Aorta (tissue), 5 donors: Measurements from ENCODE around the gene HM13. TPM values are rescaled to one million over a fixed set of nuclear protein-coding genes. Genes with fewer than 3 reads are reported as not detected.
A peak's percentile ranks its signal among the peaks of the same experiment; 100 is the strongest.
"Not testable (repeated sequence)": the region's sequence is repeated elsewhere in the genome, so short reads cannot be mapped to it uniquely, and the experiment has no call there.

Source experiments
- ATAC-seq: fragments of 200-7000 bp; cut with Tn5 transposase; one replicate; pipeline ENCODE4 v1.9.1; 2022; ENCODE audit warnings: moderate library complexity; ENCODE audit not compliant: low FRiP score
- DNase-seq, 2 donors: peaks; one replicate each; pipeline ENCODE4 v3.0.0-alpha.2; 2020
- H3K27ac ChIP-seq, 2 donors: one replicate each; pipeline ENCODE4 v1.5.1; 2013; ENCODE audit warnings: low read length in 2 of 2, mild to moderate bottlenecking in 2 of 2, moderate library complexity in 2 of 2, control low read depth in 1 of 2, inconsistent platforms in 1 of 2, low read depth in 1 of 2
- H3K27me3 ChIP-seq, 2 donors: one replicate each; pipeline ENCODE4 v1.6.1; 2013; ENCODE audit warnings: control low read depth in 1 of 2, low read length in 1 of 2, mild to moderate bottlenecking in 1 of 2, moderate library complexity in 1 of 2; ENCODE audit not compliant: insufficient read depth in 2 of 2, control insufficient read depth in 1 of 2
- H3K36me3 ChIP-seq, 2 donors: one replicate each; pipeline ENCODE4 v1.6.1; 2013; ENCODE audit warnings: control low read depth in 1 of 2, low read length in 1 of 2, mild to moderate bottlenecking in 1 of 2; ENCODE audit not compliant: insufficient read depth in 2 of 2, control insufficient read depth in 1 of 2
- H3K4me1 ChIP-seq, 2 donors: one replicate each; pipeline ENCODE4 v1.6.1; 2013; ENCODE audit warnings: low read length in 2 of 2, control low read depth in 1 of 2, mild to moderate bottlenecking in 1 of 2, moderate library complexity in 1 of 2; ENCODE audit not compliant: insufficient read depth in 2 of 2, control insufficient read depth in 1 of 2
- H3K4me3 ChIP-seq, 2 donors: one replicate each; pipeline ENCODE4 v1.5.1; 2013; ENCODE audit warnings: low read length in 2 of 2, control low read depth in 1 of 2, mild to moderate bottlenecking in 1 of 2
- H3K9me3 ChIP-seq: one replicate; pipeline ENCODE4 v1.6.1; 2013; ENCODE audit warnings: mild to moderate bottlenecking, low read length; ENCODE audit not compliant: control insufficient read depth
- WGBS, 2 donors: extraction: QIAGEN DNeasy Blood & Tissue Kit; methylation state at CpG; one replicate each; pipeline ENCODE4 v1.1.7; 2013; 5-methylcytosine and 5-hydroxymethylcytosine counted together
- intact Hi-C, 2 donors: fragments of 100-400 bp; cut with DNase I; formaldehyde crosslinking; loops; one replicate each; pipeline versions ENCODE4 v1.14.2 to v1.15.0; 2022
- polyA plus RNA-seq, 2 donors: library from polyadenylated mRNA; stranded (reverse); fragments of 200-250 nt; gene quantifications; one replicate each; pipeline ENCODE4 v1.2.3, GENCODE V29; 2013
- total RNA-seq, 2 donors: library from RNA; stranded (reverse); fragmentation: NEBNext Ultra II Directional; extraction: Animal tissue kit (Norgen Biotek cat#: 25700); gene quantifications; one replicate each; pipeline ENCODE4 v1.2.1, GENCODE V29; 2021
- donor health status: healthy with polysubstance abuse.
- donor health status: Bipolar disorder and iron deficiency.
- donor health status: DM: no; HTN: no; CAD: no.
- donor health status: DM: no; HTN: no; CAD: no.
- donor health status: DM: yes; HTN: yes; CAD: no.

The HM13 gene
- total and polyA plus RNA-seq, 4 donors: 41.8 to 139 (median 122) TPM

DNA sequence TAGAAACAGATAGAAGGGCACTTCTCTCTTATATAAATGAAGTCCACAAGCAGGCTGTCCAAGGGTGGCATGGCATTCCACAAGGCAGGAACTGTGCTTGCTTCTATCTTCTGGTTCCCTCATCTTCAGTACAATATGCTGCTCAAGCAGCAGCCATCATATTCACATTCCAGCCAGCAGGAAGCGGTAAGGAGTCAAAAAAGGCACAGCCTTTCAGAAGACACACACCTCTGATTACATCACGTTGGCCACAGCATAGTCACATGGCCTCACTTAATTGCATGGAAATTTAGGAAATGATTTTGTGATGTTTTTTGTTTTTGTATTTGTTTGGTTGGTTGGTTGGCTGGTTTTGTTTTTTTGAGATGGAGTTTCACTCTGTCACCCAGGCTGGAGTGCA, 20.1 kb upstream of the HM13 start:
- Histone ChIP-seq H3K4me1 (peaks cover 0 to 4% of the 10 kb centered on the region in 2 donors), H3K4me3 (no peak overlapping the region), H3K27me3 (no peaks in the 10 kb centered on the region), H3K36me3 (no peaks in the 10 kb centered on the region), H3K9me3 (no peaks in the 10 kb centered on the region), H3K27ac (no peak overlapping the region)
- intact Hi-C loops: no loop called here
- ATAC-seq (no peak), DNase-seq (no peak)
- WGBS, 2 donors: 53 to 63% methylated on average over 2 of the region's 2 CpGs

DNA sequence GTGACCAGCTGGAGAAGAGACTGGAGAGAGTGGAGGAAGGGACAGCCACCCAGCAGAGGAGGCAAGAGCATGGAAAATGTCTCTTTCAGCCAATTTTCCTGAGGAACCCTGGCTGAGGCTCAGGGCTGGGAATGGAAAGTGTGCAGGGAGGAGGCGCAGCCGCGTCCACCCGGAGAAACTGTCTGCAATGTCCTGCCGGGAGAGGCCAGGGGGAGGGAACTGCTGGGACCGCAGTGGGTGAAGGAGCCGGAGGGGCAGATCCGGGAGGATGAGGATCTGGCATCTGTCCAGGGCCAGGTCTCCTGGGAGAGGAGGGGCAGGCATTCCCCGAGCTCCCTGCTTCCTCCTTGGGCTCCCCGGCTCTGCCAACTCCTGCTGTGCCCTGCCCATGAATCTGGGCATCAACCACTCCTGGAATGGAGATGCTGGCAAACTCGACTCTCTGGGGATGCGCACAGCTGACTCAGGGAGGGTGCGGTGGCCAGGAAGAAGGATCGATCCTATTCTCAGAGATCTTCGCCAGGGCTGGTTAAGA, 17.4 kb upstream of the HM13 start:
- intact Hi-C loops: no loop called here
- DNase-seq: peak; percentile 94 to 95
- H3K4me1 ChIP-seq: peaks cover 0 to 4% of the 10 kb centered on the region in 2 donors
- H3K36me3 ChIP-seq: no peaks in the 10 kb centered on the region
- no peaks in the 10 kb centered on the region for H3K9me3 ChIP-seq
- ATAC-seq: peak; percentile 93
- H3K27me3 ChIP-seq: no peaks in the 10 kb centered on the region
- peak overlapping the region in 1 of 2 donors; percentile 83 for H3K27ac ChIP-seq
- peak overlapping the region in 1 of 2 donors; percentile 31 for H3K4me3 ChIP-seq
- 0 to 3% methylated on average over 15 of the region's 15 CpGs for WGBS, 2 donors

DNA sequence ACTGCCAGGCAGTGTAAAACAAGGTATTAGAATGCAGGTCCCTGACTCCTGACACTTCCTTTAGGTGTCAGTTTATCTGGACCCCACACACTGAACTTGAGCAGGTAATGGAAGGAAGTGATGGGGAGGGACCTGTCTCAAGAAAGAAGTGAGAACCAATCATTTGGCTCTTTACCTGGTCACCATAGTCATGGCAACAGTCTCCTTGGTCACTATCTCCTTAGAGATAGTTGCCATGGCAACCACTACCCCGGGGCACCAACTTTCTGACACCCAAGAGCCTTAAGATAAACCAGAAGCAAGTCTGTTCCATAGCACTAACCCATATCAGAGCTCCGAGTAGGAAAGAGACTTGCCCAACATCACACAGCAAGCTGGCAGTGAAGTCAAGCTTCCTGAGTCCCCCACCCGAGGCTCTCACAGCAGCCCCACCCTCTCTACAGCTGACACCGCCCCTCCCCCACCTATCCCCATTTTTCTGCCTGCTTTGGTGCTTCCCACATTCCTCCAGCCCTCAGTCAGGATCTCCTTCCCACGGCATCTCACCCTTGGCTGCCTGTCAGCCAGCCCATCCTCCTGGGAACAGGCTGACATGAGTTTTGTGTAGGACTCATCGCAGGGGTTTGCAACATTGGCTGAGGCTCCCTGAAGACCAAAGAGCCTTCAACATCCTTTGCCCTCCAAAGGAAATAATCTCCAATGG, 16.3 kb upstream of the HM13 start:
- Histone ChIP-seq H3K4me1 (peaks cover 0 to 4% of the 10 kb centered on the region in 2 donors), H3K27me3 (no peaks in the 10 kb centered on the region), H3K9me3 (no peaks in the 10 kb centered on the region), H3K27ac (no peak overlapping the region), H3K4me3 (no peak overlapping the region), H3K36me3 (no peaks in the 10 kb centered on the region)
- DNase-seq (peak; percentile 59 to 87), ATAC-seq (no peak)
- 14 to 25% methylated on average over 6 of the region's 6 CpGs for WGBS, 2 donors
- intact Hi-C loops: no loop called here

DNA sequence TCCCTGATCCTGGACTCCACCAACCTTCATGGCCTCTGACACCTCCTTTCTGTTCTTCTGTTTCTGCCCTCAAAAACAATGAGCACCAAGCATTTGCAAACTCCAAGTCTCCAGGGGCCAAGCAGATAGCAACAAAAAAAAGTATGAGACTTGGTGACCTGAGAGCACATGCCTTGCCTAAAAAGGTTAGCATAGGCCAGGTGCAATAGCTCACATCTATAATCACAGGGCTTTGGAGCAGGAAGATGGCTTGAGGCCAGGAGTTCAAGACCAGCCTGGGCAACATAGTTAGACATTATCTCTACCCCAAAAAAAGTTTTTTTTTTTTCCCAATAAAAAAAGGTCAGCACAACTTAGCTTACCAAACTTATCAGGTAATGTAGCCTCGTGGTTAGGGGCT, 13.7 kb upstream of the HM13 start:
- Histone ChIP-seq H3K27me3 (no peaks in the 10 kb centered on the region), H3K36me3 (no peaks in the 10 kb centered on the region), H3K27ac (no peak overlapping the region), H3K9me3 (no peaks in the 10 kb centered on the region), H3K4me3 (no peak overlapping the region), H3K4me1 (peaks cover 0 to 4% of the 10 kb centered on the region in 2 donors)
- WGBS, 2 donors: 87 to 94% methylated on average over 1 of the region's 1 CpG
- intact Hi-C loops: no loop called here
- no peak for ATAC-seq
- no peak for DNase-seq

DNA sequence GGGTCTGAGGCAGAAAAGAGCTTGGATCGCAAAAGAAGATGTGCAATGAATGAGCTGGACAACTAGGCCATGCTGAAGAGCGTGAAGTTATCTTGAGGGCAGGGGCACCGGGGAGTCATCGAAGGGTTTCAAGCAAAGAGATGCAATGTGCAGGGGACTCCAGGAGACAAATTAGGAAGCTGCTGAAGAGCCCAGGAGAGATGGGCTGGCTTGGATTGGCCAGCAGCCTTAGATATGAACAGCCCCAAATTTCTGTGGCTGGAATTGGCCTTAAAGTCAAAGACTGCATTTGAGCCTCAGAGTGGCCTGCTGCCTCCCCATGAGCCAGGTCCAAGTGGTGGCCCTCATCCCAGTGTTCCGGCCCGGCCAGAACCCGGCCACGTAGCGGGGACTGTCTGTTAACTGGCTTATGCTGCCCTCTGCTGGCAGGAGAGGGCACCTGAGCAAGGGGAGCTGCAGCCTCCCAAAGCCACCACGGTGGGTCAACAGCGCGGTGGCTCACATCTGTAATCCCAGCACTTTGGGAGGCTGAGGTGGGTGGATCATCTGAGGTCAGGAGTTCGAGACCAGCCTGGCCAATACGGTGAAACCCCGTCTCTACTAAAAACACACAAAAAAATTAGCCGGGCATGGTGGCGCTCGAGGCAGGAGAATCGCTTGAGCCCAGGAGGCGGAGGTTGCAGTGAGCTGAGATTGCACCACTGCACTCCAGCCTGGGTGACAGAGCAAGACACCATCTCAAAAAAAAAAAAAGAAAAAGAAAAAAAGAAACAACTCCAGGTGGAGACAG, 11.2 kb upstream of the HM13 start:
- H3K4me1 ChIP-seq, H3K4me3 ChIP-seq, H3K9me3 ChIP-seq, H3K36me3 ChIP-seq, H3K27ac ChIP-seq, H3K27me3 ChIP-seq: not testable (repeated sequence)
- intact Hi-C loops: loop anchor here (2.0 kb wide), 1 partner anchor 42 kb away; no protein-coding TSS in a partner anchor
- peak; percentile 98 for ATAC-seq
- 29 to 32% methylated on average over 20 of the region's 20 CpGs for WGBS, 2 donors
- peak; percentile 94 to 96 for DNase-seq

DNA sequence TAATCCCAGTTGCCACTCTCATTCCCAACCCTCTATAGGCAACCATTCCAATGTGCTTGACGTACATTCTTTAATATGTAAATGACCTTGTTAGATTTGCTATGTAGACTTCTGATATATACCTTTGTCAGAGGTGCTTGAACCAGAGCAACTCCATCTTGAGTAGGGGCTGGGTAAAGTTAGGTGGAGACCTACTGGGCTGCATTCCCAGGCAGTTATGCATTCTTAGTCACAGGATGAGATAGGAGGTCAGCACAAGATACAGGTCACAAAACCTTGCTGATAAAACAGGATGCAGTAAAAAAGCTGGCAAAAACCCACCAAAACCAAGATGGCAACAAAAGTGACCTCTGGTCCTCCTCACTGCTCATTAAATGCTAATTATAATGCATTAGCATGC, 8.3 kb upstream of the HM13 start:
- Histone ChIP-seq H3K9me3 (no peaks in the 10 kb centered on the region), H3K36me3 (no peaks in the 10 kb centered on the region), H3K4me3 (no peak overlapping the region), H3K4me1 (no peaks in the 10 kb centered on the region), H3K27ac (no peak overlapping the region), H3K27me3 (no peaks in the 10 kb centered on the region)
- 86 to 93% methylated on average over 1 of the region's 1 CpG for WGBS, 2 donors
- DNase-seq: no peak
- no peak for ATAC-seq
- intact Hi-C loops: no loop called here

DNA sequence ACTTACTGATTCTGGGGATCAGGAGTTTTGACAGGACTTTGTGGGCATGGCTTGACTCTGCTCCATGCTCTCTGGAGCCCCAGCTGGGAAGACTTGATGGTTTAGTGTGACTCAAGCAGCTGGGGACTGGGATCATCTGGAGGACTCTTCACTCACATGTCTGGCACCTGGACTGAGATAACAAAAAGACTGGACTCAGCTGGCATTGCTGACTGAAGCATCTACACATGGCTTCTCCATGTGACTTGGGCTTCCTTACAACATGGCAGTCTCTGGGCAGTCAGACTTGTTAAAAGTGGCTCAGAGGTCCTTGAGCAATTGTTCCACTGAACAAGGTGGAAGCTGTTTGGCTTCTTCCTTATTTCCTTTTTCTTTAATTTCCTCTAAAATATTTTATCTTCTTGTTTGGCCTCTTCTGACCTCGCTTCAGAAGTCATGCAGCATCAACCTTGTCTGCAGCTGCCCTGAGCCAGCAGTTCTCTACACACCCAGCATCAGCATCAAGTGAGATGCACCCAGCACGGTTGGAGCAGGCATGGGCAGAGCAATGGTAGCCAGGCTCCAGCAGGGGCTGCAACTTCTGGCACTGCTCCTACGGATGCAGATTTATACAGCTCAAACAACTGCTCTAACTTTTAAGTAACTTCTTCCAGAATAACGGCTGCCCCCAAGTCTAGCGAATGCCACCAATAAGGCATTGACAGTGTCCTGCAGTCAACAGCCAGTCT, 5.6 kb upstream of the HM13 start:
- intact Hi-C loops: no loop called here
- H3K27me3 ChIP-seq: no peaks in the 10 kb centered on the region
- H3K4me3 ChIP-seq: no peak overlapping the region
- WGBS, 2 donors: 78 to 86% methylated on average over 5 of the region's 5 CpGs
- no peaks in the 10 kb centered on the region for H3K36me3 ChIP-seq
- no peaks in the 10 kb centered on the region for H3K4me1 ChIP-seq
- no peak overlapping the region for H3K27ac ChIP-seq
- DNase-seq (no peak), ATAC-seq (no peak)
- H3K9me3 ChIP-seq: no peaks in the 10 kb centered on the region

DNA sequence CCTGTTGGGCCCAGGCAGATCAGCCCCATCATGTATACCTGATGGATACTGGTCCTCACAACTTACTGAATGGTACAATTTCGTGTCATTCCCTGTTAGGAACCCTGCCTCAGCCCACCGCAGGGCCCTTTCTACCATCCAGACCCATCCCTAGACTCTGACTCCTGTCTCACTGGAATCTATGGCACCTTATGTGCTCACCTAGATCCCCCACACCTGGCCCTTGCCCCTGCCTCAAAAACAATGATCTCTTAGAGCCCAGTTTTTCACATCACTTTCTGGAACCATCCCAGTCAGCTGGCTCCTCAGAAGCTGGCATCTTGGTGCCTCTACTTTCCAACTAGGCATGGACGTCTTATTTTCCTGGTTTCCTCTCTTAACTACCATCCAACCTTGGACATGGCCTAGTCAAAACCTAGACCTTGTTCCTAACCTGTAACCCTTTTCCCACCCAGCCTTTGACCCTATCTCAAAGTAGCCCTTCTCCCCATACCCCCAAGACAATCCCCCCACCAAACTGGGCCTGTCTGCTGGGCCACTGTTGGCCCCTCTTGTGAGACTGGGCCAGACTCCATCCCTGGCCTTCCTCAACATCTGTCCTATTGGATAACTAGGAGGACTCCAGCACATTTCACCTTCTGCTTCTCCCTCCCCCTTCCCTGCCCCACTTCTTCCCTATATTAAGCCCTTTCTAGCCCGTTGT, 981 bp downstream of the HM13 start:
- H3K4me1 ChIP-seq: peaks cover 3 to 4% of the 10 kb centered on the region in 2 donors
- H3K27me3 ChIP-seq: no peaks in the 10 kb centered on the region
- no peaks in the 10 kb centered on the region for H3K9me3 ChIP-seq
- no peak for ATAC-seq
- peak in 1 of 2 donors; percentile 10 for DNase-seq
- peak overlapping the region; percentile 38 to 67 for H3K4me3 ChIP-seq
- no peaks in the 10 kb centered on the region for H3K36me3 ChIP-seq
- no peak overlapping the region for H3K27ac ChIP-seq
- intact Hi-C loops: no loop called here
- 6 to 7% methylated on average over 4 of the region's 4 CpGs for WGBS, 2 donors
